T-cell (primary cell): ENCODE results near the gene SELENOS. TPM values are rescaled to one million over a fixed set of nuclear protein-coding genes. Genes with fewer than 3 reads are reported as not detected.
A peak's percentile ranks its signal among the peaks of the same experiment; 100 is the strongest.

Experiments
- ATAC-seq, 4 experiments: fragments of 200-7000 bp in 3 of 4; fragments of 150-1000 bp in 1 of 4; cut with Tn5 transposase; replicated peaks in 1 of 4; 1 replicate in 3 of 4; 2 replicates in 1 of 4; pipeline ENCODE4 v1.10.0; 2021; ENCODE audit warnings: moderate library complexity in 3 of 4, mild to moderate bottlenecking in 2 of 4, moderate number of reproducible peaks in 1 of 4
- CTCF ChIA-PET, 2 donors: fragments of 300-600 bp; sonication (Branson Sonifier 250); formaldehyde crosslinking; loops; one replicate each; lab custom pipeline; 2022; ENCODE audit warnings: antibody characterized with exemption in 2 of 2; lab: Charles Lee
- POLR2A ChIA-PET, 2 donors: fragments of 300-600 bp; sonication (Branson Sonifier 250); formaldehyde crosslinking; loops; one replicate each; lab custom pipeline; 2022; ENCODE audit warnings: antibody characterized with exemption in 2 of 2; lab: Charles Lee
- DNase-seq, 35 experiments: peaks; one replicate each; pipeline versions ENCODE4 v3.0.0 to v3.0.0-alpha.2; 2013 to 2023
- H3K27ac ChIP-seq: one replicate; pipeline ENCODE4 v1.5.1; 2013; ENCODE audit warnings: low read length
- H3K27me3 ChIP-seq, 2 experiments: replicated peaks in 1 of 2; 1 replicate in 1 of 2; 2 replicates in 1 of 2; pipeline versions ENCODE4 v1.6.1 to v1.7.0; 2013; ENCODE audit warnings: low read length in 1 of 2, mixed read lengths in 1 of 2; ENCODE audit not compliant: control insufficient read depth in 2 of 2, insufficient read depth in 2 of 2; ENCODE audit errors: extremely low read depth in 1 of 2
- H3K36me3 ChIP-seq, 2 donors: 1 replicate in 1 of 2; 2 replicates in 1 of 2; pipeline versions ENCODE4 v1.6.1 to v1.7.0; 2013; ENCODE audit warnings: low read length in 1 of 2; ENCODE audit not compliant: control insufficient read depth in 2 of 2, insufficient read depth in 1 of 2; ENCODE audit errors: extremely low read depth in 1 of 2
- H3K4me1 ChIP-seq, 2 experiments: 1 replicate in 1 of 2; 2 replicates in 1 of 2; pipeline versions ENCODE4 v1.6.1 to v1.7.0; 2013; ENCODE audit warnings: low read length in 2 of 2, mixed read lengths in 1 of 2; ENCODE audit not compliant: insufficient read depth in 2 of 2, control insufficient read depth in 1 of 2; ENCODE audit errors: extremely low read depth in 1 of 2
- H3K4me3 ChIP-seq, 2 donors: 1 replicate in 1 of 2; 2 replicates in 1 of 2; pipeline versions ENCODE4 v1.5.1 to v1.7.0; 2013; ENCODE audit warnings: mild to moderate bottlenecking in 2 of 2, low read length in 1 of 2, moderate library complexity in 1 of 2; ENCODE audit not compliant: control insufficient read depth in 1 of 2; ENCODE audit errors: extremely low read depth in 1 of 2
- H3K9me3 ChIP-seq: 2 replicates; pipeline ENCODE4 v1.7.0; 2013
- H3K27ac Mint-ChIP-seq, 2 donors: one replicate each; pipeline ENCODE4 v1.8.0; 2020 to 2021; ENCODE audit warnings: mild to moderate bottlenecking in 2 of 2, mixed read lengths in 2 of 2
- H3K27me3 Mint-ChIP-seq, 2 donors: one replicate each; pipeline ENCODE4 v1.8.0; 2021 to 2022; ENCODE audit warnings: mixed read lengths in 2 of 2
- H3K36me3 Mint-ChIP-seq: one replicate; pipeline ENCODE4 v1.8.0; 2021; ENCODE audit warnings: mixed read lengths
- H3K4me1 Mint-ChIP-seq, 3 donors: one replicate each; pipeline ENCODE4 v1.8.0; 2020 to 2022; ENCODE audit warnings: mixed read lengths in 3 of 3, mild to moderate bottlenecking in 1 of 3
- H3K4me3 Mint-ChIP-seq, 3 donors: one replicate each; pipeline ENCODE4 v1.8.0; 2020 to 2022; ENCODE audit warnings: mild to moderate bottlenecking in 3 of 3, mixed read lengths in 3 of 3, moderate library complexity in 3 of 3
- H3K9me3 Mint-ChIP-seq, 3 donors: one replicate each; pipeline ENCODE4 v1.8.0; 2020 to 2022; ENCODE audit warnings: mixed read lengths in 3 of 3
- WGBS: methylation state at CpG from one replicate; pipeline ENCODE4 v1.1.5; 2013; ENCODE audit warnings: missing lambda C conversion rate; ENCODE audit not compliant: insufficient coverage; 5-methylcytosine and 5-hydroxymethylcytosine counted together
- total RNA-seq, 35 experiments: library from RNA in 6 of 35; stranded (reverse) in 6 of 35; fragments of 120-200 nt in 1 of 35; gene quantifications; one replicate each; pipeline versions ENCODE4 v1.2.1 to v1.2.4 and lab custom pipeline; 2013 to 2026

SELENOS gene
- total RNA-seq, 5 donors from 2014 or later (not counting 1 experiment from before 2014, with no cell fraction given) = 31.3 to 39.9 (median 38.4) TPM

- Mint-ChIP-seq H3K9me3 (no peaks in the 10 kb centered on the region), H3K4me3 (no peak overlapping the region), H3K27ac (no peak overlapping the region), H3K27me3 (no peaks in the 10 kb centered on the region), H3K4me1 (no peaks in the 10 kb centered on the region), H3K36me3 (peaks cover 6% of the 10 kb centered on the region)
- POLR2A ChIA-PET = no interaction called here
- Histone ChIP-seq H3K9me3 (no peaks in the 10 kb centered on the region), H3K27ac (no peak overlapping the region), H3K27me3 (peaks cover 0 to 4% of the 10 kb centered on the region in 2 experiments), H3K4me3 (no peak overlapping the region), H3K4me1 (no peaks in the 10 kb centered on the region), H3K36me3 (peaks cover 0 to 12% of the 10 kb centered on the region in 2 donors)
- CTCF ChIA-PET = no interaction called here
- DNase-seq (no peak), ATAC-seq (no peak)
- 84% methylated on average over 3 of the region's 3 CpGs for WGBS
Observed at GRCh38 chr15:101266034-101266433, 11.3 kb downstream of the SELENOS start.

- no peak for DNase-seq
- no peak for ATAC-seq
- H3K27ac ChIP-seq = no peak overlapping the region
Observed at GRCh38 chr15:101264911-101265641, 12.2 kb downstream of the SELENOS start.

GRCh38 chr15:101264011-101264410 is 13.3 kb downstream of the SELENOS start:
- H3K36me3 Mint-ChIP-seq = no peaks in the 10 kb centered on the region
- H3K27me3 Mint-ChIP-seq = peaks cover 0 to 11% of the 10 kb centered on the region in 2 donors
- no peak for ATAC-seq
- H3K4me3 Mint-ChIP-seq = no peak overlapping the region
- no peaks in the 10 kb centered on the region for H3K9me3 ChIP-seq
- DNase-seq = no peak
- H3K27ac ChIP-seq = no peak overlapping the region
- WGBS = 95% methylated on average over 3 of the region's 4 CpGs
- H3K4me1 ChIP-seq = no peaks in the 10 kb centered on the region
- no peak overlapping the region for H3K27ac Mint-ChIP-seq
- no peaks in the 10 kb centered on the region for H3K4me1 Mint-ChIP-seq
- ChIA-PET POLR2A (no interaction called here), CTCF (no interaction called here)
- no peak overlapping the region for H3K4me3 ChIP-seq
- no peaks in the 10 kb centered on the region for H3K9me3 Mint-ChIP-seq
- H3K36me3 ChIP-seq = no peaks in the 10 kb centered on the region
- peaks cover 0 to 10% of the 10 kb centered on the region in 2 experiments for H3K27me3 ChIP-seq

More at GRCh38 chr15:101264911-101265641, 12.2 kb downstream of the SELENOS start:
- no peaks in the 10 kb centered on the region for H3K4me1 ChIP-seq
- Mint-ChIP-seq H3K36me3 (peaks cover 2% of the 10 kb centered on the region), H3K27ac (no peak overlapping the region), H3K4me3 (no peak overlapping the region), H3K4me1 (no peaks in the 10 kb centered on the region), H3K9me3 (no peaks in the 10 kb centered on the region), H3K27me3 (peaks cover 0 to 2% of the 10 kb centered on the region in 2 donors)
- no peak overlapping the region for H3K4me3 ChIP-seq
- 86% methylated on average over 13 of the region's 17 CpGs for WGBS
- CTCF ChIA-PET = no interaction called here
- H3K9me3 ChIP-seq = no peaks in the 10 kb centered on the region
- H3K27me3 ChIP-seq = peaks cover 0 to 10% of the 10 kb centered on the region in 2 experiments
- peaks cover 0 to 4% of the 10 kb centered on the region in 2 donors for H3K36me3 ChIP-seq
- POLR2A ChIA-PET = no interaction called here

GRCh38 chr15:101262551-101262950 is 14.7 kb downstream of the SELENOS start:
- H3K4me3 Mint-ChIP-seq = no peak overlapping the region
- Histone ChIP-seq H3K4me3 (no peak overlapping the region), H3K9me3 (no peaks in the 10 kb centered on the region), H3K27me3 (peaks cover 0 to 16% of the 10 kb centered on the region in 2 experiments), H3K36me3 (no peaks in the 10 kb centered on the region), H3K27ac (no peak overlapping the region), H3K4me1 (no peaks in the 10 kb centered on the region)
- H3K27me3 Mint-ChIP-seq = peaks cover 0 to 16% of the 10 kb centered on the region in 2 donors
- no peak for ATAC-seq
- ChIA-PET POLR2A (no interaction called here), CTCF (interaction anchor here in 1 of 2 donors (0.8 to 1.2 kb wide), 2 partner anchors 20 to 172 kb away, joined by 3 to 4 read pairs; no protein-coding TSS in a partner anchor)
- H3K27ac Mint-ChIP-seq = no peak overlapping the region
- no CpG with 5 or more reads among the region's 4 CpGs for WGBS
- no peaks in the 10 kb centered on the region for H3K9me3 Mint-ChIP-seq
- DNase-seq = no peak
- H3K36me3 Mint-ChIP-seq = no peaks in the 10 kb centered on the region
- peaks cover 2 to 6% (median 2%) of the 10 kb centered on the region in 3 donors for H3K4me1 Mint-ChIP-seq

GRCh38 chr15:101258238-101259144 is 18.8 kb downstream of the SELENOS start:
- H3K4me1 Mint-ChIP-seq = peaks cover 2 to 6% (median 4%) of the 10 kb centered on the region in 3 donors
- CTCF ChIA-PET = interaction anchor here (0.6 to 1.7 kb wide), 20 partner anchors 9 to 246 kb away, joined by 3 to 14 read pairs (median 4); no protein-coding TSS in a partner anchor
- Histone ChIP-seq H3K4me3 (no peak overlapping the region), H3K36me3 (no peaks in the 10 kb centered on the region), H3K9me3 (no peaks in the 10 kb centered on the region), H3K27me3 (peaks cover 0 to 14% of the 10 kb centered on the region in 2 experiments), H3K27ac (no peak overlapping the region), H3K4me1 (no peaks in the 10 kb centered on the region)
- H3K4me3 Mint-ChIP-seq = no peak overlapping the region
- no peaks in the 10 kb centered on the region for H3K36me3 Mint-ChIP-seq
- H3K27ac Mint-ChIP-seq = no peak overlapping the region
- no peaks in the 10 kb centered on the region for H3K9me3 Mint-ChIP-seq
- H3K27me3 Mint-ChIP-seq = peaks cover 0 to 17% of the 10 kb centered on the region in 2 donors
- POLR2A ChIA-PET = no interaction called here
- DNase-seq (peak in 26 of 35 experiments; percentile 16 to 82 (median 37)), ATAC-seq (peak; percentile 50 to 70 (median 66))
- WGBS = 88% methylated on average over 4 of the region's 11 CpGs

GRCh38 chr15:101256757-101257156 is 20.5 kb downstream of the SELENOS start:
- ATAC-seq (no peak), DNase-seq (peak in 2 of 35 experiments; percentile 8 to 24)
- H3K27me3 Mint-ChIP-seq = peaks cover 0 to 17% of the 10 kb centered on the region in 2 donors
- CTCF ChIA-PET = no interaction called here
- Histone ChIP-seq H3K27me3 (peaks cover 0 to 12% of the 10 kb centered on the region in 2 experiments), H3K27ac (no peak overlapping the region), H3K4me3 (no peak overlapping the region), H3K4me1 (peaks cover 0 to 5% of the 10 kb centered on the region in 2 experiments), H3K9me3 (no peaks in the 10 kb centered on the region), H3K36me3 (no peaks in the 10 kb centered on the region)
- no peak overlapping the region for H3K4me3 Mint-ChIP-seq
- POLR2A ChIA-PET = no interaction called here
- no CpG with 5 or more reads among the region's 6 CpGs for WGBS
- peaks cover 10 to 15% (median 12%) of the 10 kb centered on the region in 3 donors for H3K4me1 Mint-ChIP-seq
- no peak overlapping the region for H3K27ac Mint-ChIP-seq
- H3K36me3 Mint-ChIP-seq = no peaks in the 10 kb centered on the region
- no peaks in the 10 kb centered on the region for H3K9me3 Mint-ChIP-seq
